ENCODE results near the gene FAM13C.
"Not testable (repeated sequence)": the region's sequence is repeated elsewhere in the genome, so short reads cannot be mapped to it uniquely, and the experiment has no call there.

The FAM13C gene

DNA sequence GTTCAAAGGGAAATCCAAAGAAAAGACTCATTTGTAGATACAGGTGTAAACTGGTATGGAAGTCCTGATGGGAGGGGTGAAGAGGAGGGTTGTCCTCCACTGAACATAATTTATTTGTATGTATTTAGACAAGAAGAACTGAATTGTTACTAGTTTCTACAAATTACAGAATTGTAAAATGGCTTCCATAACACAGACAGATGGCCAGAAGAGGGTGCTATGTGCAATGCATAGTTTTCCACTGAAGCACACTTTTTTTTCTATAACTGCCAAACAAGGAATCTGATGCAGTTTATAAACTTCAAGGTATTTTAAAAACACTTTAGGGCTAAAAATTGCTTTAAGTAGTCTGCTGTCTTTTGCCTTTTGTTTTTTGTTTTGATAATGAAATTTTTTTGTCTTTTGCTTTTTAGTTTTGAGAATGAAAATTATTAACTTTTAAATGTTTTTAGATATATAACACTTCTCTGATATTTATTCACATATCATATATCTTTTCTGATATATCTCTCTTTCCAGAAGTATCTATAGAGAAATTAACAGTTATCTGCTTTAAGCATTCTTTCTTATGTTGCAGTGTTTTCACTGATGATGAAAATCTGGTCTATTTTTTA is 127.4 kb downstream of the FAM13C start:
- no peak for DNase-seq (ENCODE audit: low read depth in 2 of 2)

DNA sequence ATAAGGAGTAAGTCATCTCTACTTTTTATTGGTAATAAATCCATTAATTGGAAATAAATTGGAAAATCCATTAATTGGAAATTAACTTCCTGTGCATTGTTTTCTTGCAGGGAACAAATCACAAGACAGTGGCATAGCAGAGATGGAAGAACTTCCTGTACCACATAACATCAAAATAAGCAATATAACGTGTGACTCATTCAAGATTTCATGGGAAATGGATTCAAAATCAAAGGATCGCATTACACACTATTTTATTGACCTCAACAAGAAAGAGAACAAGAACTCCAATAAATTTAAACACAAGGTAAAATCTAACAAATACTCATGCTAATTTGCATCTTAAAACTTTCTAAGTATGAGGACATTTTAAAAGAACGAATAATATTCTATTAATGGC is 128.2 kb downstream of the FAM13C start:
- no peak for DNase-seq (ENCODE audit: low read depth in 2 of 2)

DNA sequence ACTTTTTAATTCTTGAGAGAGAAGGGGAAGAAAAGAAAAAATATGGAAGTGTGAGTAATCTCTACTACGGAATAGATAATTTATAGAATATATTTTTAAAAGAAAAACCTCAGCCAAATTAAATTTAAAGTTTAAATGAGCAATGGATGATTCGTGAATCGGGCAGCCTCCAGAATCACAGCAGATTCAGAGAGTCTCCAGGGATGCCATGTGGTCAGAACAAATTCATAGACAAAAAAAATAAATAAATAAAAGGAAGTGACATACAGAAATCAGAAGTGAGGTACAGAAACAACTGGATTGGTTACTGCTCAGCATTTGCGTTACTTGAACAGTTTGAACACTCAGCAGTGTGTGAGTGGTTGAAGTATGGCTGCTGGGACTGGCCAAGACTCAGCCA is 132.9 kb downstream of the FAM13C start:
- no peak for DNase-seq (ENCODE audit: low read depth in 2 of 2)

DNA sequence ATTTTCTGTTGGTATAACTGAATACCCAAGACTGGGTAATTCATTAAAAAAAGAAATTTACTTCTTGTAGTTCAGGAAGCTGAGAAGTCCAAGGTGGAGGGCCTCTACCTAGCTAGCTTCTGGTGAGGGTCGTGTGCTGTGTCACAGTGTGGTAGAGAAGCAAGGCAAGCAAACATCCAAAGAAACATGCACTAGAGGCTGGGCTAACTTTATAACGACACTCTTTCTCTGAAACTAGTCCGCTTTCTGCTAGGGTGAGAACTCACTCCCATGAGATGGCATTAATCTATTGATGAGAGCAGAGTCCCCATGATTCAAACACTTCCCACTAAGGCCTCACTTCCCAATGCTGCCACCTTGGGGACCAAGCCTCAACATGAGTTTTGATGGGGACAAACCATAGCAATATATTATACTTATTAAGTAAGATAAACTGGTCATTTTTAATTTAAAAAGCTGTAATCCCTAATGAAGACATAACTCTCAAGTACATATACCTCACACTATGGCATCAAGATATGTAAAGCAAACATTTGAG is 135.1 kb downstream of the FAM13C start:
- no peak for DNase-seq (ENCODE audit: low read depth in 2 of 2)

DNA sequence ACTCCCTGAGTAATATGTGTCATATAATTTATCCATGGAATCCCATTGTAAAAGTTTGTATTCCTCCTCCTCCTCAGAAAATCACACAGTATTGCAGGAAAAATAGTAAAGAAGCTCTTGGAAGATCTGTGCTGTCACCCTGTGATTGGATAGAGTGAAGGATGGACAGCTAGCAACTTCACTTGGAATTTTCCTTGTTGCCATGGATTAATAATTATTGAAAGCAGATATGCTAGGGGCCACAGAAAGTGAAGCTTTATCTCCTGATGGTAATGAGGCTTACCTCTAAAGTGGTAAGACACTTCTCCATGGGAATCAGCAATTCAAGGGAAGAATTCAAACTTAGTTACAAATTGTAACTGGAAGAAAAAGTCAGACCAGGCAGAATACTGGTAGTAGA is 137.1 kb downstream of the FAM13C start:
- DNase-seq (ENCODE audit: low read depth in 2 of 2), result no peak

DNA sequence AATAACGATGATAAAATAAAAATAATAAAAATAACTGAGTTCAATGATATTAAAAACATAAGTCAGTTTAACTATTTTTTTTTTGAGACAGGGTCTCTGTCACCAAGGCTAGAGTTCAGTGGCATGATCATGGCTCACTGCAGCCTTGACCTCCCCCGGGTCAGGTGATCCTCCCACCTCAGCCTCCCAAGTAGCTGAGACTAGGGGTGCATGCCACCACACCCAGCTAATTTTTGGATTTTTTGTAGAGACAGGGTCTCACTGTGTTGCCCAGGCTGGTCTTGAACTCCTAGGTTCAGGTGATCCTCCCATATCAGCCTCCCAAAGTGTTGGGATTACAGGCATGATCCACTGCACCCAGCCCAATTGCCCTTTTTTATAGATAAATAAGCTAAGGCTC is 138.8 kb downstream of the FAM13C start:
- DNase-seq (ENCODE audit: low read depth in 2 of 2), result not testable (repeated sequence)

DNA sequence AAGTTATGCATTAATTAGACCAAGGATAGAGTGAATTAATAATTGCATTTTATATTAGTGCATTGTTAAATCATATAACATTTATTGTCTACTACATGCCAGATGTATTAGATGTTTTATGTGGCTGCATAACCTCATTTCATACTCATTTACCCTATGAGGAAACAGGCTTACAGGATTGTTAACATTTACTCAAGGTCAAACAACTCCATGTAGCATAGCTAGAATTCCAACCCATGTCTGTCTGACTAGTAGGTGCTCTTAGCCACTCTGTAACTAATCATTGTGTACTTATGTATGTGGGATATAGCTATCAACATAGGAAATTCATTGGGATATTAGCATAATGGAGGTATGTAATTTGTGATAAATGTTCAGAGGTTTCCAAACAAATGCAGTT is 139.6 kb downstream of the FAM13C start:
- no peak for DNase-seq (ENCODE audit: low read depth in 2 of 2)

DNA sequence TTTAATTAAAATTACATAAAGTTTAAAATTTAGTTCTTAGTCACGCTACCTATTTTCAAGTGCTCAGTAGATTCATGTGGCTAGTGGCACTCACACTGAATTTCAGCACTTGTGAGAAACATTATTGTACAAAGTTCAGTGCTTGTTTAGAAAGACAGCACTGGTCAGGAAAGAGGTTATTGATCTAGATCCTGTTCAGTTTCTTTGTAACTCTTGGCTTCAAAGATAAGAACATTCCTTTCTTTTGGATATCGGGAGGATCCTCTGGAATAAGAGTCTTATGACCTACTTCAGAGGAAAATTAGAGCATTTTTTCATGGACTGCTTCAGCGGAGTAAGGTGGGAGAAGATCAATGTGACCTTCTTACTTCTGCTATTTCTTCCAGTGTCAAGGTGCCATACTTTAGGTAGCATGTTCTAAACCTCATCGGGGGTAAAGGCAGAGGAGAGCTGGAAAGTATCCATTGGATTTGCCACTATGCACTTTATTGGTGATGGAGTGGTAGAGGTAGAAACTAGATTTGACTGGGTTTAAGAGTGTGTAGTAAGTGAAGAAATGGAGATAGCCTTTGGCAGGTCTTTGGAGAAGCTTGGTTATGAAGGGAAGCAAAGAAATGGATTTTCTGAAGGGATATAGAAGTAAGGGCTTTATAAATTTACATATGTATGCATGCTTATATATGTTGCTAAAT is 146.0 kb downstream of the FAM13C start:
- no peak for DNase-seq (ENCODE audit: low read depth in 2 of 2)

DNA sequence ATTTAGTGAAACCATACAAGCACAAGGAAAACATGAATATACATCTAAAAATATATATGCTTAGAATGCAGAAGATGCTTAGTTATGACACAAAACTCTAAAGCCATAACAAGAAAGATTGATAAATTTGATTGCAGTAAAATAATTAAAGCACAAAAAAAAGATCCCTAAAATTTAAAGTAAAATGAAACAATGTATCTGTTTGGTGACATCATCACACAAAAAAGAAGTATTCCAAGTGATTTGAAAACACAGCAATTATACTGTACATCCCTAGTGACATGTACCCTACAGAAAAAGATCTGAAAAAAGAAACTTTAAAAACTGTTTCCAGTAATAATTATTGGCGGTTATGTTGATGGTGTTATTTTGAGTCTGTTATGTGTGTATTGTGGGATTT is 148.2 kb downstream of the FAM13C start:
- DNase-seq (ENCODE audit: low read depth in 2 of 2), result no peak

DNA sequence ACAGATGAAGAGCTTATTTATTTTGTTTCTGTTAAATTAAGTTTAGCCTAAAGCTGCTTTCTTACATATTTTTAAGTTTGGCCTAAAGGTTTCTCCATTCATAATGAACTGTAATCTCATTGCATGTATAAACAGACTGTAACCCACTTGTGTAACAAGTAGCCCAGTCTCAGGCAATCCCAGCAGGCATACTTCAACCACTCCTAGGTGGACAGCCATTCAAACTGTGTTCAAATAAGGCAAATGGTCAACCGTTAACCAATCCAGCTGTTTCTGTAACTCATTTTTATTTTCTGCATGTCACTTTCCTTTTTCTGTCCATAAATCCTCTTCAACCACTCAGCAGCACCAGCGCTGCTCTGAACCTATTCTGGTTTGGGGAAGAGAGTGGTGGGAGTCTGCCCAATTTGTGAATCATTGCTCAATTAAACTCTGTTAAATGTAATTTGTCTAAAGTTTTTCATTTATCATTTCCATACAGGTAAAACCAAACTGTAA is 150.0 kb downstream of the FAM13C start:
- no peak for DNase-seq (ENCODE audit: low read depth in 2 of 2)

DNA sequence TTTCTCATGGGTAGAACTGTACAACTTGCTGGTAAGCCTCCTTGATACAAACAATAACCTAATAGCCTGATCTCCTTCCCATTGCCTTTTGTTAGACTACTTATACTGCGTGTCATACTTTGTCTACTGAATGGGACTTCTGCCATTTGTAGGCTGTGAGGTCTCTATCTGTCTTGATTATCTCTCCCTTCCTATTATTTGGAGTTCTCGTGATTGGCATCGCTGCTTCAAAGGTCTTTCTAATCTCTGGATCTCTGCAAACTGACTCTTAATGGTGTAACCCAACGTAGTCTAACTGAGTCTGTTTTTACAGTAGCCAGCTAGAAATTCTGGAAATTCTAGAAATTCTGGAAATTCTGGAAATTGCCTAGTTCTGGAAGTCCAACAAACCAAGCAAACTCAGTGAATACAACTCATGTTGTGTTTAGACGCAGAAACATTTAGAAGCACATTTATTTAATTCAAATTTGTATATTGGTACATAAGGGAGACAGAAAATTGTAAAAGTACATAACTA is 156.1 kb downstream of the FAM13C start:
- DNase-seq (ENCODE audit: low read depth in 2 of 2), result no peak
